Mucosa of descending colon (tissue), 3 donors: ENCODE measurements around the gene CBX4. TPM values are rescaled to one million over a fixed set of nuclear protein-coding genes. Genes with fewer than 3 reads are reported as not detected.

ENCODE experiments used
- ATAC-seq: fragments of 200-7000 bp; cut with Tn5 transposase; one replicate; pipeline ENCODE4 v1.9.1; 2020; ENCODE audit warnings: mild to moderate bottlenecking, moderate library complexity
- DNase-seq, 3 donors: peaks; one replicate each; pipeline ENCODE4 v3.0.0-alpha.2; 2020
- H3K36me3 ChIP-seq: fragments of 200-600 bp; one replicate; pipeline ENCODE4 v1.8.0; 2021; ENCODE audit warnings: low read depth, mild to moderate bottlenecking
- H3K4me1 ChIP-seq: fragments of 200-600 bp; one replicate; pipeline ENCODE4 v1.8.0; 2021; ENCODE audit warnings: low read depth, mild to moderate bottlenecking
- H3K4me3 ChIP-seq: fragments of 200-600 bp; one replicate; pipeline ENCODE4 v1.8.0; 2021; ENCODE audit warnings: mild to moderate bottlenecking
- H3K9me3 ChIP-seq: fragments of 200-600 bp; one replicate; pipeline ENCODE4 v1.8.0; 2021; ENCODE audit warnings: mild to moderate bottlenecking
- intact Hi-C, 2 donors: fragments of 100-400 bp; cut with DNase I in 1 of 2; cut with micrococcal nuclease in 1 of 2; formaldehyde crosslinking; loops; one replicate each; pipeline versions ENCODE4 v1.11.0 to v1.11.1; 2022; cut with DNase I, micrococcal nuclease
- total RNA-seq, 3 donors: library from RNA; stranded (reverse); fragmentation: NEBNext Ultra II Directional in 2 of 3; extraction: Animal tissue kit (Norgen Biotek cat#: 25700) in 2 of 3; gene quantifications; one replicate each; pipeline versions ENCODE4 v1.2.1 to v1.2.4, GENCODE V29; 2021 to 2023
- TF ChIP-seq, protein P1 (sequence below): fragments of 200-600 bp; IDR thresholded peaks from one replicate; pipeline ENCODE4 v1.8.0; 2022; ENCODE audit warnings: antibody characterized with exemption, mild to moderate bottlenecking
- donor health status: DM: no; HTN: no; CAD: no; lungs with moderate emphysema.
- donor health status: DM: no; HTN: no; CAD: no.
- donor health status: DM: no; HTN: yes; CAD: no.

CBX4 gene
- total RNA-seq, 3 donors from 2014 or later = 10.2 to 14.2 (median 13.2) TPM

DNA sequence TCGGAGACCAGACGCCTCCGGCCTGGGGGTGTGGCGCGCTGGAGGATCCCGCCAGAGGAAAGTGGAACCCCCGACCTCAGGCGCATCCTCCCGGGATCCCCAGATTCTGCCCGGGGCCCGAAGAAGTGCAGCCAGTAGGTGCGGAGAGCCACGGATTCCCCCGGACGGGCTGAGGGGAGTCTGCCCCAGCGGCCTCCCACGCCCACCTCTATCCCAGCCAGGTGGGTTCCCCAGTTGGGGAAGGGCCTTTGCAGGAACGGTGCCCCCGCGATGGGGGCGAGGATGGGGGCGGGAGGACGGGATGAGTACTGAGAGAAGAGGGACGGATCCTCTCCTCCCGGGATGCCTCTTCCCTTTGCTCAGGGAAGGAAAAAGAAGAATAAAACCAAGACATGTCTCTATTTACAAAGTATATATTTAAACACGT lies 47.5 kb downstream of the CBX4 start:
- H3K4me3 ChIP-seq = no peak overlapping the region
- TF ChIP-seq, protein P1, sequence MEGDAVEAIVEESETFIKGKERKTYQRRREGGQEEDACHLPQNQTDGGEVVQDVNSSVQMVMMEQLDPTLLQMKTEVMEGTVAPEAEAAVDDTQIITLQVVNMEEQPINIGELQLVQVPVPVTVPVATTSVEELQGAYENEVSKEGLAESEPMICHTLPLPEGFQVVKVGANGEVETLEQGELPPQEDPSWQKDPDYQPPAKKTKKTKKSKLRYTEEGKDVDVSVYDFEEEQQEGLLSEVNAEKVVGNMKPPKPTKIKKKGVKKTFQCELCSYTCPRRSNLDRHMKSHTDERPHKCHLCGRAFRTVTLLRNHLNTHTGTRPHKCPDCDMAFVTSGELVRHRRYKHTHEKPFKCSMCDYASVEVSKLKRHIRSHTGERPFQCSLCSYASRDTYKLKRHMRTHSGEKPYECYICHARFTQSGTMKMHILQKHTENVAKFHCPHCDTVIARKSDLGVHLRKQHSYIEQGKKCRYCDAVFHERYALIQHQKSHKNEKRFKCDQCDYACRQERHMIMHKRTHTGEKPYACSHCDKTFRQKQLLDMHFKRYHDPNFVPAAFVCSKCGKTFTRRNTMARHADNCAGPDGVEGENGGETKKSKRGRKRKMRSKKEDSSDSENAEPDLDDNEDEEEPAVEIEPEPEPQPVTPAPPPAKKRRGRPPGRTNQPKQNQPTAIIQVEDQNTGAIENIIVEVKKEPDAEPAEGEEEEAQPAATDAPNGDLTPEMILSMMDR = no peak
- H3K9me3 ChIP-seq = no peaks in the 10 kb centered on the region
- intact Hi-C loops = loop anchor here in 1 of 2 donors (5.0 kb wide), 1 partner anchor 201 kb away; no protein-coding TSS in a partner anchor
- peak in 1 of 3 donors; percentile 36 for DNase-seq
- H3K4me1 ChIP-seq = peaks cover 18% of the 10 kb centered on the region
- no peaks in the 10 kb centered on the region for H3K36me3 ChIP-seq
- no peak for ATAC-seq

DNA sequence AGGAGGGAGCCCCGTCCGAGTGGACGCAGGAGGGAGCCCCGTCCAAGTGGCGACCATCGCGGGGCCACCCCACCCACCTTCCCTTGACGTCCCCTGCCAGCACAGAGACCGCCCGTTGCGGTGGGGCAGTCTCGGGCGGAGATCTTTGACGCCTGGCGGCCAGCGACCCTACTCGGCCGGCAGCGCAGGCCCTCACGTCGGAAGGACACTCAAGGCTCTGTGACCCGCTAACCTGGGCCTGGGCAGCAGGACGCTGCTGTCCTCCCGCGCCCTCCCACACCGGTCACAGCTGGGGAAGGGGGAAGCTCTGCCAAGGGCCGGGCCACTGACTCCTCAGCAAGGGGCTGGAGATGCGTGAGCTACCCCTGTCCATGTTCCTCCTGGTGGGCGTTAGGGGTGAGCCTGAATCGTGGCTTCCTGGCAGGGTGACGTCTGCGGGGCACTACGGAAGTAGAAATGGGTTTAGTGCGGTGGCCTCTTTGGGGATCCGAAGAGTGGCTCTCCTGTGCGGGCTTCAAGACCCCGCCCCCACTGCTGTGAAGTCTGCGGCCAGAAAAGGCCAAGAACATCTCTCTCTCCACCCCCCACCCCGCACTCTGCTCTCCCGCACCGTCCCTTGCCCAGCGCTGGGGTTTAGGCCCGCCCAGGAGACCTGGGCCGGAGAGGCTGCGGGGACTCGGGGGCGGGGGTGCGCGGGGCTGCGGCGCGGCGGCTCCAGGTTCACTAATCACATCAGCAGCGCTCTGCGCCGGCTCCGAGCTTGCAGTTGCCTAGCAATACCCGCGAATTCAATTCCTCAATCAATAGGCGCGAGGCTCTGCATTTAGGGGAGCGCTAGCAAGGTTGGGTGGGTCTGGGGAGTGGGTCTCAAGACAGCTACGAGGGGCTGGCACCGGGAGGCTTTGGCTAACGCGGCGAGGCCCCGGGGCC lies 48.2 kb downstream of the CBX4 start:
- no peak for ATAC-seq
- Histone ChIP-seq H3K4me3 (no peak overlapping the region), H3K9me3 (no peaks in the 10 kb centered on the region), H3K36me3 (no peaks in the 10 kb centered on the region), H3K4me1 (peaks cover 15% of the 10 kb centered on the region)
- TF ChIP-seq, protein P1 = no peak
- intact Hi-C loops = loop anchor here in 1 of 2 donors (5.0 kb wide), 1 partner anchor 201 kb away; no protein-coding TSS in a partner anchor
- peak in 2 of 3 donors; percentile 28 to 45 for DNase-seq

DNA sequence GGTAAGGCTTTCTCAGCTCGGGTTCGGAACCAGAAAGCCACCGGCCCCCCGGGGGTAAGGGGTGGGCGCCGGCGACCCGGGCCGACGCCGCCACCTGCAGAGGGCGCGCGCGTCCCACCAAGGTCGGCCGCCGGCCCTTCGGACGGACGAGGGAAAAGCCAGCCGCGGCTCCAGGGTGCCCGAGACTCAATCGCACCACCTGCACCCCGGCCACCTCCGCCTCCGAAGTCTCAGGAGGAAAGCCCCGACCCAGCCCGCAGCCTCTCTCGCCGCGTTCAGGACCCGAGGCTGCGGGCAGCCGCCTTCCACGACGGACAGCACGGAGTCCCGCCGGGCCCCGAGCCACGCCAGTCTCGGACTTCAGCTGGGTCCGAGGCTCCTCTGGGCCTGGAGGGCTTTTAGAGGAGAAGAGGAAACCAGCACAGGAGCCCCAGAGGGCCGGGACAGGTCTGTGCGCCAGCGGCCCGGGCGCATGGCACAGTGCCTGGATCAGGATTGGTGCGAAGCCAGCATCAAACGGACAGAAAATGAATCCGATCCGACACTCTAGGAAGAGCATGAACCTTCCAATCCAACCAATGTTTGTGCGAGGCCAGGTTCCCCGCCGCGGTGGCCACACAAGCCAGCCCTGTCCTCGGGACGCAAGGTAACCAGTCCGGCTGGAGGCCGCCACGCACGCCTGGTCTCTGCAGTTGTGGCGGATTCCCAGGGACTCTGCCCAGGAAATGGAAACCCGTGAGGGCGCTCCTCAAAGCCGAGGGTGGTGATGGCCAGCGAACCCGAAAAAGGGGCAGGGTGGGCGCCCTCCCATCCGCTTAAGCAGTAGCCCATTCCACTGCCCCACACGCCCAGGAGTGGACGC lies 49.1 kb downstream of the CBX4 start:
- intact Hi-C loops = loop anchor here in 1 of 2 donors (5.0 kb wide), 1 partner anchor 202 kb away; no protein-coding TSS in a partner anchor
- TF ChIP-seq, protein P1 = peak; percentile 68
- H3K36me3 ChIP-seq = no peaks in the 10 kb centered on the region
- no peak overlapping the region for H3K4me3 ChIP-seq
- peaks cover 13% of the 10 kb centered on the region for H3K4me1 ChIP-seq
- H3K9me3 ChIP-seq = no peaks in the 10 kb centered on the region
- peak in 2 of 3 donors; percentile 66 to 68 for DNase-seq
- peak; percentile 75 for ATAC-seq

DNA sequence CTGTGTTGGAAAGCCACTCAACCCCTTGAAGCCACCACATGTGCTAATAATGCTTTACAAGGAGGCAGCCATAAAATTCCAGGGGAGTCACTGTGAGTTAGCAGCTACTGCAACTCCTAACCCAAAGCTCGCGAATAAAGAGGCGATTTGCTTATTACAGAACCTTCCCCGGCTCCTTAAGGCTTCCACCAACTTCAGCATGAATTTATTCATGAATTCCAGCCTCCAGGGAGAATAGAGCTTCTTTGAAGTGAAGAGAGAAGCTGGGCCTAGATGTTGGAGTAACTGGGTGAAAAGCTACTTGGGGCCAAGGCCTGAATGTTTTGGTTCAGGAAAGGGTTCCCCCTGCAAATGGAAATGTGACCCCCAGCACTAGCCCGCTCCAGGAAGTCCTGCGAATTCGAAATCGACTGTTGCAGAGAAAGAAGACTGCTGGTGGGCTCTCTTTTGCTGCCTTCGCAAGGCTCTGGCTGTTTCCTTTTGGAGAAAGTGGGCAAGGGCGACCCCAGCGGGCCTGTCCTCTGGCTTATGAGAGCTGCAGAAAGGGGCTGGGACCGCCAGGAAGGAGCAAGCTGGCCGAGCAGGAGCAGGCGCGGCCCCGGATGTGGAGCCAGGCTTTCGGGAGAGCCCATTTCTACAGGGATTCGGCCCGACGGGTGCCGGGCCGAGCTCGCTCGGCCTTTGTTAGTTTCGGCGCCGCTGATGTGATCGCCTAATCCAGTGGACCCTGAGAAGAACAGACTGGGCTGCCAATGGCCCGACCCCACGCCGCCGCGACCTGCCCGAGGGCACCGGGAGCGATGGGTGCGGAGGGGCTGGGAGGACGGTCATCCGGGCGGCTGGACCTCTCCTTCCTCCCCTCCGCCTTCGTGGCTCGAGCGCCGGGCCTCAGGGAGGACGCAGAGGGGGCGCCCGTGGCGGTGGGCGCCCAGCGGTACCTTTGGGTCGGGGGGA lies 50.0 kb downstream of the CBX4 start:
- no peaks in the 10 kb centered on the region for H3K36me3 ChIP-seq
- intact Hi-C loops = no loop called here
- DNase-seq = peak in 1 of 3 donors; percentile 9
- TF ChIP-seq, protein P1 = no peak
- ATAC-seq = no peak
- H3K9me3 ChIP-seq = no peaks in the 10 kb centered on the region
- no peak overlapping the region for H3K4me3 ChIP-seq
- peaks cover 13% of the 10 kb centered on the region for H3K4me1 ChIP-seq
